K562 (cell line): Measurements from ENCODE around the gene S100A8. TPM values are rescaled to one million over a fixed set of nuclear protein-coding genes. Genes with fewer than 3 reads are reported as not detected.

Experiments
- C11orf30 ChIP-seq: fragments of 450-650 bp; IDR thresholded peaks from 2 replicates; pipeline ENCODE4 v1.6.1; 2016; ENCODE audit warnings: low read depth, mild to moderate bottlenecking
- ESRRB ChIP-seq: fragments of 250-450 bp; sonication (Bioruptor Pico); IDR thresholded peaks from 2 replicates; pipeline ENCODE4 v1.5.0; 2020; ENCODE audit warnings: mild to moderate bottlenecking, moderate library complexity, borderline replicate concordance
- EWSR1 ChIP-seq: fragments of 450-650 bp; IDR thresholded peaks from 2 replicates; pipeline ENCODE4 v1.6.1; 2018; ENCODE audit warnings: borderline replicate concordance, mild to moderate bottlenecking, low read depth, moderate library complexity; ENCODE audit not compliant: partially characterized antibody
- FOSL1 ChIP-seq: fragments of 200-800 bp; sonication (Bioruptor generic); conservative IDR thresholded peaks from 2 replicates; pipeline ENCODE4 v1.6.1; 2016; ENCODE audit warnings: missing genetic modification characterization, missing compliant biosample characterization
- GTF3C2 ChIP-seq: IDR thresholded peaks from 3 replicates; pipeline ENCODE4 v1.6.1; 2011; ENCODE audit warnings: borderline replicate concordance, mild to moderate bottlenecking, moderate library complexity; ENCODE audit not compliant: insufficient read length; ENCODE audit errors: extremely low read depth
- KLF13 ChIP-seq: fragments of 450-650 bp; IDR thresholded peaks from 2 replicates; pipeline ENCODE4 v1.6.1; 2016; ENCODE audit warnings: missing genetic modification characterization, low read depth, mild to moderate bottlenecking, missing compliant biosample characterization, moderate library complexity, borderline replicate concordance
- MEIS2 ChIP-seq: fragments of 450-650 bp; IDR thresholded peaks from 2 replicates; pipeline ENCODE4 v1.6.1; 2014; ENCODE audit warnings: mild to moderate bottlenecking; ENCODE audit not compliant: partially characterized antibody
- NR3C1 ChIP-seq: sonication (generic); formaldehyde crosslinking; IDR thresholded peaks from 2 replicates; pipeline ENCODE4 v1.8.1; 2022; ENCODE audit warnings: missing genetic modification reagents
- RCOR1 ChIP-seq, 2 experiments: IDR thresholded peaks; 2 replicates each; pipeline ENCODE4 v1.6.1; 2012; ENCODE audit warnings: low read depth in 2 of 2, low read length in 2 of 2, borderline replicate concordance in 1 of 2, improper control_type of control experiment in 1 of 2
- SMARCA5 ChIP-seq: fragments of 450-650 bp; IDR thresholded peaks from 2 replicates; pipeline ENCODE4 v1.6.1; 2016
- TFE3 ChIP-seq: fragments of 450-650 bp; formaldehyde crosslinking; IDR thresholded peaks from 2 replicates; pipeline ENCODE4 v1.4.0; 2020; ENCODE audit warnings: mild to moderate bottlenecking, mixed read lengths
- TRIM24 ChIP-seq, 2 experiments: fragments of 450-650 bp; IDR thresholded peaks; 2 replicates each; pipeline ENCODE4 v1.6.1; 2016
- TSHZ1 ChIP-seq: fragments of 250-450 bp; sonication (Bioruptor Pico); IDR thresholded peaks from 2 replicates; pipeline ENCODE4 v1.4.0; 2020; ENCODE audit warnings: mild to moderate bottlenecking, moderate library complexity
- U2AF2 ChIP-seq: fragments of 200-400 bp; formaldehyde crosslinking; optimal IDR thresholded peaks from 2 replicates; pipeline ENCODE3; 2017; ENCODE audit warnings: low read depth, mild to moderate bottlenecking, low read length
- ZBED1 ChIP-seq: IDR thresholded peaks from 2 replicates; pipeline ENCODE4 v1.6.1; 2014
- ZNF212 ChIP-seq: fragments of 450-650 bp; formaldehyde crosslinking; IDR thresholded peaks from 2 replicates; pipeline ENCODE4 v1.4.0; 2020; ENCODE audit warnings: mild to moderate bottlenecking
- polyA plus RNA-seq, 8 experiments: library from polyadenylated mRNA; depleted of rRNA in 4 of 8; stranded (reverse) in 5 of 8; unstranded in 3 of 8; fragments of >200 nt; fragmentation: Nextera tagmentation in 2 of 8; fragmentation: Illumina TruSeq in 1 of 8; extraction: Ambion mirVana in 2 of 8; extraction: Trizol in 1 of 8; gene quantifications; 2 replicates each; pipeline versions ENCODE4 v1.2.1 to v1.2.3, GENCODE V29; 2011 to 2014; ENCODE audit warnings: inconsistent platforms in 1 of 8, missing spikeins in 1 of 8
- total RNA-seq, 7 experiments: library from RNA; depleted of rRNA in 6 of 7; stranded (reverse); fragments of >200 nt in 6 of 7; fragmentation: Illumina TruSeq in 2 of 7; extraction: Trizol in 2 of 7; gene quantifications; 2 replicates each; pipeline versions ENCODE4 v1.2.1 to v1.2.3, GENCODE V29; 2011 to 2021; ENCODE audit warnings: low replicate concordance in 1 of 7
- TF ChIP-seq, protein P1 (sequence below): fragments of 250-450 bp; sonication (Bioruptor Pico); IDR thresholded peaks from 2 replicates; pipeline ENCODE4 v1.5.1; 2021; ENCODE audit warnings: mild to moderate bottlenecking

The S100A8 gene
- total and polyA plus RNA-seq, 9 of the 15 experiments (the other 6 are each of a cell fraction or from before 2014, with no cell fraction given): 0.15 to 0.60 TPM; not detected in 7

DNA sequence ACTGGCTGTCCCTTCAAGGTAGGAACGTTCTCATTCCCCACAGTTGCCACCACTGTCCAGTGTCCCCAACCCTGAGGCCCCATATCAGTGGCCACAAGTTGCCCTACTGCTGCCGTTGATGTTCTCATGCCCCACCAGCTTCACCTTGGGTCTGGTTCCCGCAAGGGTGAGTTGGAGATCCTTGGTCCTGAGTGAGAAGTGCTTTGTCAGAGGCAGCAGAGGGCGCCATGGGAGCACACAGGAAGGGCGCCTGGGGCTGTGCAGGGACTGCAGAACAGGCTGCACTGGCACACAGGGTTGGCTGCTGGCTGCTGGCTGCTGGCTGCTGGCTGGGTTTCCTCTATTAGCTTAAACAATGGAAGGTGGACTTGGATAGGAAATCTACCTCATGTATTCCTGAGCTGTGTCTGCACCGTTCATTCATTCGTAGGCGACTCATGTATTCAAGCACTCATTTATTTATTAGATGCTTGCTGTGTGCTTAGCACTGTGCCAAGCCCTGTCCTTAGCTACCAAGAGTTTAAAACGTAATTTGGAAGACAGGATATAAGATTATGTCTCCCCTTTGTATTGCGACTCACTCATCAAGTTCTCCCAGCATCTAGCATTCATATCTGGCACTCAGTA, 35.3 kb downstream of the S100A8 start (continued):
- TF ChIP-seq ZBED1: no peak
- TF ChIP-seq, protein P1, sequence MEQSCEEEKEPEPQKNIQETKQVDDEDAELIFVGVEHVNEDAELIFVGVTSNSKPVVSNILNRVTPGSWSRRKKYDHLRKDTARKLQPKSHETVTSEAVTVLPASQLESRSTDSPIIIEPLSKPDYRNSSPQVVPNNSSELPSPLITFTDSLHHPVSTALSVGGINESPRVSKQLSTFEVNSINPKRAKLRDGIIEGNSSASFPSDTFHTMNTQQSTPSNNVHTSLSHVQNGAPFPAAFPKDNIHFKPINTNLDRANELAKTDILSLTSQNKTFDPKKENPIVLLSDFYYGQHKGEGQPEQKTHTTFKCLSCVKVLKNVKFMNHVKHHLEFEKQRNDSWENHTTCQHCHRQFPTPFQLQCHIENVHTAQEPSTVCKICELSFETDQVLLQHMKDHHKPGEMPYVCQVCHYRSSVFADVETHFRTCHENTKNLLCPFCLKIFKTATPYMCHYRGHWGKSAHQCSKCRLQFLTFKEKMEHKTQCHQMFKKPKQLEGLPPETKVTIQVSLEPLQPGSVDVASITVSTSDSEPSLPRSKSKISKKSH (CRISPR knock-in tag): no peak
- TF ChIP-seq NR3C1 (CRISPR knock-in tag): no peak
- no peak for TF ChIP-seq TRIM24 (IDR thresholded peaks at IDR 0.05)
- TF ChIP-seq ESRRB (CRISPR knock-in tag): no peak
- TF ChIP-seq SMARCA5: no peak
- no peak for TF ChIP-seq EWSR1
- TF ChIP-seq C11orf30: no peak
- TF ChIP-seq RCOR1 (IDR thresholded peaks at IDR 0.05; ENCODE audit: borderline replicate concordance in 1 of 2, low read depth in 2 of 2, low read length in 2 of 2): no peak
- no peak for TF ChIP-seq U2AF2
- TF ChIP-seq FOSL1: no peak
- no peak for TF ChIP-seq TFE3 (CRISPR knock-in tag)
- no peak for TF ChIP-seq KLF13 (tag)
- no peak for TF ChIP-seq GTF3C2
- no peak for TF ChIP-seq MEIS2
- TF ChIP-seq ZNF212 (CRISPR knock-in tag): no peak
- TF ChIP-seq TSHZ1 (CRISPR knock-in tag): no peak
